Smooth muscle cell (in vitro differentiated cells): Measurements from ENCODE around the gene ADAM23. TPM values are rescaled to one million over a fixed set of nuclear protein-coding genes. Genes with fewer than 3 reads are reported as not detected.

Source experiments
- DNase-seq: peaks from one replicate; lab custom pipeline; 2025; ENCODE audit not compliant: unreplicated experiment; lab: John Stamatoyannopoulos, UW
- H2AFZ ChIP-seq: fragments of 200-600 bp; sonication (generic); 2 replicates; pipeline ENCODE4 v1.6.0; 2016; ENCODE audit warnings: antibody characterized with exemption, low read depth, mild to moderate bottlenecking
- H3F3A ChIP-seq: fragments of 200-600 bp; sonication (generic); 2 replicates; pipeline ENCODE4 v1.6.0; 2017; ENCODE audit warnings: antibody characterized with exemption, low read depth
- H3K27ac ChIP-seq: fragments of 200-600 bp; sonication (generic); 2 replicates; pipeline ENCODE4 v1.5.1; 2016; ENCODE audit warnings: low read depth, mild to moderate bottlenecking
- H3K27me3 ChIP-seq: fragments of 200-600 bp; sonication (generic); 2 replicates; pipeline ENCODE4 v1.6.1; 2016; ENCODE audit warnings: low read depth, mild to moderate bottlenecking
- H3K36me3 ChIP-seq: fragments of 200-600 bp; sonication (generic); 2 replicates; pipeline ENCODE4 v1.5.1; 2016; ENCODE audit warnings: low read depth
- H3K4me1 ChIP-seq: fragments of 200-600 bp; sonication (generic); 2 replicates; pipeline ENCODE4 v1.5.1; 2016; ENCODE audit warnings: low read depth
- H3K4me2 ChIP-seq: fragments of 200-600 bp; sonication (generic); 2 replicates; pipeline ENCODE4 v1.6.0; 2016; ENCODE audit warnings: mild to moderate bottlenecking
- H3K4me3 ChIP-seq: fragments of 200-600 bp; sonication (generic); 2 replicates; pipeline ENCODE4 v1.5.1; 2016; ENCODE audit warnings: mild to moderate bottlenecking
- H3K79me2 ChIP-seq: fragments of 200-600 bp; sonication (generic); 2 replicates; pipeline ENCODE4 v1.6.0; 2016; ENCODE audit warnings: low read depth, mild to moderate bottlenecking
- H3K9ac ChIP-seq: fragments of 200-600 bp; sonication (generic); 2 replicates; pipeline ENCODE4 v1.6.0; 2016; ENCODE audit warnings: low read depth
- H3K9me3 ChIP-seq: fragments of 200-600 bp; sonication (generic); replicated peaks from 2 replicates; pipeline ENCODE4 v1.5.1; 2016; ENCODE audit warnings: low read depth
- H4K20me1 ChIP-seq: fragments of 200-600 bp; sonication (generic); 2 replicates; pipeline ENCODE4 v1.6.0; 2016; ENCODE audit warnings: low read depth
- CTCF ChIP-seq: fragments of 200-600 bp; sonication (generic); IDR thresholded peaks from 2 replicates; pipeline ENCODE4 v1.5.1; 2017; ENCODE audit warnings: borderline replicate concordance, mild to moderate bottlenecking, antibody characterized with exemption; ENCODE audit not compliant: insufficient read depth, poor library complexity, severe bottlenecking
- WGBS: methylation state at CpG from one replicate; pipeline ENCODE4 v1.1.7; 2016; ENCODE audit warnings: low lambda C conversion rate; 5-methylcytosine and 5-hydroxymethylcytosine counted together
- polyA plus RNA-seq: library from polyadenylated mRNA; unstranded; fragments of >200 nt; fragmentation: Nextera tagmentation; extraction: Ambion mirVana; gene quantifications from 2 replicates; pipeline ENCODE4 v1.2.1, GENCODE V29; 2016
- total RNA-seq: library from RNA; depleted of rRNA; stranded (reverse); fragments of >200 nt; gene quantifications from 2 replicates; pipeline ENCODE4 v1.2.3, GENCODE V29; 2014

Gene ADAM23
- total and polyA plus RNA-seq, 2 experiments from 2014 or later: 7.0 to 18.2 TPM

- no peak overlapping the region for H2AFZ ChIP-seq
- 86% methylated on average over 4 of the region's 4 CpGs for WGBS
- H3K27ac ChIP-seq: no peak overlapping the region
- H4K20me1 ChIP-seq: no peaks in the 10 kb centered on the region
- no peaks in the 10 kb centered on the region for H3F3A ChIP-seq
- H3K4me3 ChIP-seq: no peak overlapping the region
- no peak for TF ChIP-seq CTCF
- no peaks in the 10 kb centered on the region for H3K36me3 ChIP-seq
- no peak for DNase-seq
- H3K27me3 ChIP-seq: no peaks in the 10 kb centered on the region
- H3K4me1 ChIP-seq: no peaks in the 10 kb centered on the region
- no peak overlapping the region for H3K9ac ChIP-seq
- no peak overlapping the region for H3K4me2 ChIP-seq
- no peaks in the 10 kb centered on the region for H3K79me2 ChIP-seq
- no peaks in the 10 kb centered on the region for H3K9me3 ChIP-seq
These were observed 39.3 kb downstream of the ADAM23 start for GRCh38 chr2:206482633-206483032.

GRCh38 chr2:206488053-206488452 lies 44.7 kb downstream of the ADAM23 start:
- H3K4me3 ChIP-seq: no peak overlapping the region

GRCh38 chr2:206488623-206489022 lies 45.3 kb downstream of the ADAM23 start:
- Histone ChIP-seq H3K27me3 (no peaks in the 10 kb centered on the region), H3F3A (no peaks in the 10 kb centered on the region), H3K9ac (no peak overlapping the region), H3K79me2 (no peaks in the 10 kb centered on the region), H3K36me3 (no peaks in the 10 kb centered on the region), H4K20me1 (no peaks in the 10 kb centered on the region), H3K27ac (no peak overlapping the region), H3K4me2 (no peak overlapping the region), H3K9me3 (no peaks in the 10 kb centered on the region), H2AFZ (no peak overlapping the region), H3K4me1 (no peaks in the 10 kb centered on the region), H3K4me3 (no peak overlapping the region)
- DNase-seq: no peak
- 100% methylated on average over 1 of the region's 1 CpG for WGBS
- no peak for TF ChIP-seq CTCF

More at GRCh38 chr2:206488053-206488452, 44.7 kb downstream of the ADAM23 start:
- no peaks in the 10 kb centered on the region for H4K20me1 ChIP-seq
- H3K27me3 ChIP-seq: no peaks in the 10 kb centered on the region
- no peaks in the 10 kb centered on the region for H3K4me1 ChIP-seq
- no peaks in the 10 kb centered on the region for H3K79me2 ChIP-seq
- no peaks in the 10 kb centered on the region for H3K9me3 ChIP-seq
- no peak overlapping the region for H3K4me2 ChIP-seq
- H3K36me3 ChIP-seq: no peaks in the 10 kb centered on the region
- TF ChIP-seq CTCF: no peak
- H2AFZ ChIP-seq: no peak overlapping the region
- 77% methylated on average over 7 of the region's 7 CpGs for WGBS
- no peaks in the 10 kb centered on the region for H3F3A ChIP-seq
- no peak for DNase-seq
- H3K9ac ChIP-seq: no peak overlapping the region
- no peak overlapping the region for H3K27ac ChIP-seq

DNA sequence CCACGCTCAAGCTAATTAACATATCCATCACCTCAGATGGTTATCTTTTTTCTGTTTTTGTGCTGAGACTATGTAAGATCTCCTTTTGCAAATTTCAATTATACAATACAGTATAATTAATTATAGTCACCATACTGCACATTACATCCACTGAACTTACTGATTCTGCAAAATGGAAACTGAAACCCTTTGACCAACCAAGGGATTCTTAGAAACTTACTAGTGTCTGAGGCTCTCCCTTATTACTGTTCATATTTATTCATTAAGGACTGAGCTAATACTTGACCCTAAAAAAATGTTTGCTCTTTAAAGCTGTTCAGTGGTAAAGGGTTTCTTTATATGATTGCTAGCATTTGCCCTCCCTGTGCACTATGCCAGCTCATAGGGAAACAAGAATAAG lies 50.7 kb downstream of the ADAM23 start:
- Histone ChIP-seq H4K20me1 (no peaks in the 10 kb centered on the region), H3K4me3 (no peak overlapping the region), H3K9ac (no peak overlapping the region), H3K79me2 (no peaks in the 10 kb centered on the region), H3F3A (no peaks in the 10 kb centered on the region), H3K4me1 (no peaks in the 10 kb centered on the region), H3K9me3 (no peaks in the 10 kb centered on the region), H3K27me3 (no peaks in the 10 kb centered on the region), H3K4me2 (no peak overlapping the region), H3K36me3 (no peaks in the 10 kb centered on the region), H3K27ac (no peak overlapping the region), H2AFZ (no peak overlapping the region)
- no peak for DNase-seq
- no peak for TF ChIP-seq CTCF
- 89% methylated on average over 1 of the region's 1 CpG for WGBS
